Panc1 (cell line): ENCODE measurements around the gene TMEM185B. TPM values are rescaled to one million over a fixed set of nuclear protein-coding genes. Genes with fewer than 3 reads are reported as not detected.
A peak's percentile ranks its signal among the peaks of the same experiment; 100 is the strongest.

Experiments
- ATAC-seq: fragments of 200-7000 bp; cut with Tn5 transposase; 2 replicates; pipeline ENCODE4 v1.9.1; 2020; ENCODE audit warnings: mild to moderate bottlenecking, moderate library complexity
- BruUV-seq: library from RNA; stranded (reverse); fragments of 400-500 nt; replicated peaks from 2 replicates; lab custom pipeline; 2021; lab: Mats Ljungman, UMichigan
- CTCF ChIA-PET: fragments of 300-600 bp; sonication (Branson Sonifier 250); formaldehyde crosslinking; loops from one replicate; lab custom pipeline; 2022; ENCODE audit warnings: antibody characterized with exemption; lab: Charles Lee
- POLR2A ChIA-PET: fragments of 300-600 bp; sonication (Branson Sonifier 250); formaldehyde crosslinking; loops from one replicate; lab custom pipeline; 2022; ENCODE audit warnings: antibody characterized with exemption; lab: Charles Lee
- DNase-seq: peaks from one replicate; pipeline ENCODE4 v3.0.0-alpha.2; 2010; ENCODE audit warnings: low read depth, low spot score
- H3K27ac ChIP-seq: 2 replicates; pipeline ENCODE4 v1.5.1; 2011; ENCODE audit warnings: mild to moderate bottlenecking, low read length, inconsistent platforms
- H3K27me3 ChIP-seq: fragments of 200-500 bp; sonication (Bioruptor generic); 2 replicates; pipeline ENCODE4 v1.6.0; 2014; ENCODE audit warnings: low read length, inconsistent platforms; ENCODE audit not compliant: control insufficient read depth, insufficient read depth
- H3K36me3 ChIP-seq: fragments of 200-500 bp; sonication (Bioruptor generic); 2 replicates; pipeline ENCODE4 v1.5.1; 2014; ENCODE audit warnings: inconsistent platforms, mild to moderate bottlenecking, low read length, moderate library complexity; ENCODE audit not compliant: control insufficient read depth, insufficient read depth
- H3K4me1 ChIP-seq: 2 replicates; pipeline ENCODE4 v1.5.1; 2011; ENCODE audit warnings: inconsistent platforms, mild to moderate bottlenecking, low read length, moderate library complexity; ENCODE audit not compliant: control insufficient read depth, insufficient read depth
- H3K4me3 ChIP-seq, 2 experiments: 2 replicates each; pipeline ENCODE4 v1.5.1; 2011 to 2012; ENCODE audit warnings: low read depth in 2 of 2, low read length in 2 of 2, mild to moderate bottlenecking in 2 of 2, inconsistent platforms in 1 of 2, moderate library complexity in 1 of 2
- H3K9me3 ChIP-seq: fragments of 200-500 bp; sonication (Bioruptor generic); 2 replicates; pipeline ENCODE4 v1.5.1; 2014; ENCODE audit warnings: low read depth, mild to moderate bottlenecking, inconsistent platforms, low read length, moderate library complexity; ENCODE audit not compliant: control insufficient read depth, insufficient read depth
- POLR2AphosphoS5 ChIP-seq: IDR thresholded peaks from 2 replicates; pipeline ENCODE4 v1.6.1; 2012; ENCODE audit warnings: mild to moderate bottlenecking, low read depth, low read length, moderate library complexity
- SIN3A ChIP-seq: IDR thresholded peaks from 2 replicates; pipeline ENCODE4 v1.6.1; 2012; ENCODE audit warnings: low read depth, mild to moderate bottlenecking, low read length, moderate library complexity, borderline replicate concordance; ENCODE audit not compliant: insufficient read depth
- TCF7L2 ChIP-seq: IDR thresholded peaks from 2 replicates; pipeline ENCODE4 v1.6.1; 2011; ENCODE audit warnings: mild to moderate bottlenecking, low read depth, low read length, inconsistent platforms
- in situ Hi-C: cut with HindIII; loops from 2 replicates; pipeline ENCODE4 v1.10.0; 2016; ENCODE audit warnings: low sequenced_read_pairs, low pct_unique_long_range_greater_than_20kb
- intact Hi-C: fragments of 100-400 bp; cut with micrococcal nuclease; formaldehyde crosslinking; loops from one replicate; pipeline ENCODE4 v1.10.0; 2022; ENCODE audit not compliant: unreplicated experiment
- total RNA-seq: library from RNA; stranded (reverse); gene quantifications from one replicate; pipeline ENCODE4 v1.2.1, GENCODE V29; 2021; ENCODE audit not compliant: unreplicated experiment
- TF ChIP-seq, protein P1 (sequence below): fragments of 450-650 bp; IDR thresholded peaks from 2 replicates; pipeline ENCODE4 v1.5.1; 2017; ENCODE audit warnings: mild to moderate bottlenecking
- TF ChIP-seq, protein P2 (sequence below), 2 experiments: IDR thresholded peaks; 2 replicates each; pipeline ENCODE4 v1.6.1; 2011 to 2012; ENCODE audit warnings: low read depth in 2 of 2, control low read depth in 1 of 2, low read length in 1 of 2, mild to moderate bottlenecking in 1 of 2, moderate library complexity in 1 of 2; ENCODE audit not compliant: insufficient read depth in 1 of 2

The TMEM185B gene
- total RNA-seq, 1 experiment from 2014 or later, result 54.6 TPM

DNA sequence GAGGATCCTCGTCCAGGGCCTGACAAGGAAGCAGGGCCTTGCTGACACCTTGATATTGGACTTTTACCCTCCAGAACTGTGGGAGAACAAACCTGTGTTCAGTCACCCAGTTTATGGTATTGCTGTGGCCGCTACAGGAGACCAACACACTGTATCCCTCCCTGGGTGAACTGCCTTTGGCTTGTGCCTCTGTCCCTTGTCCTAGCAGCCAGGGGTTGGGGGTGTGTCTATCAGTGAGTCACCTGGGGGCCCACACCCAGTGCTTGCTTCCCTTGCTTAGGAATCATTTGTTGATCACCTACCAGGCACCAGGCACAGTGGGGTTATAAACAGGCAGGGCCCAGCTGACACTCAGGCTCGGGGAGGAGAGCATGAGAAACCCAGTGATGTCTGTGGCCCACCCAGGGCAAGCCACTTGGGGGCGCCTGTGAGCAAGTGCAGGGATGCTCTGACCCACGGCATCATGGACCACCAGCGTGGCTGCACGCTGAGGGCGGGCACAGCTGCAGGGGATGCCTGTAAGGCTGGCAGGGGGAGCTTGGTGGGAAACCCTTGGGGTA lies 17.1 kb downstream of the TMEM185B start:
- Histone ChIP-seq H3K4me1 (no peaks in the 10 kb centered on the region), H3K27ac (no peak overlapping the region), H3K36me3 (no peaks in the 10 kb centered on the region), H3K9me3 (no peaks in the 10 kb centered on the region), H3K4me3 (no peak overlapping the region), H3K27me3 (no peaks in the 10 kb centered on the region)
- ATAC-seq (peak; percentile 48; the same call in 1 of the 2 replicates), DNase-seq (no peak)
- POLR2A ChIA-PET, result no interaction called here
- intact Hi-C loops (no loop called here), in situ Hi-C loops (no loop called here)
- no TSS peak for BruUV-seq
- CTCF ChIA-PET, result no interaction called here
- TF ChIP-seq, protein P1, sequence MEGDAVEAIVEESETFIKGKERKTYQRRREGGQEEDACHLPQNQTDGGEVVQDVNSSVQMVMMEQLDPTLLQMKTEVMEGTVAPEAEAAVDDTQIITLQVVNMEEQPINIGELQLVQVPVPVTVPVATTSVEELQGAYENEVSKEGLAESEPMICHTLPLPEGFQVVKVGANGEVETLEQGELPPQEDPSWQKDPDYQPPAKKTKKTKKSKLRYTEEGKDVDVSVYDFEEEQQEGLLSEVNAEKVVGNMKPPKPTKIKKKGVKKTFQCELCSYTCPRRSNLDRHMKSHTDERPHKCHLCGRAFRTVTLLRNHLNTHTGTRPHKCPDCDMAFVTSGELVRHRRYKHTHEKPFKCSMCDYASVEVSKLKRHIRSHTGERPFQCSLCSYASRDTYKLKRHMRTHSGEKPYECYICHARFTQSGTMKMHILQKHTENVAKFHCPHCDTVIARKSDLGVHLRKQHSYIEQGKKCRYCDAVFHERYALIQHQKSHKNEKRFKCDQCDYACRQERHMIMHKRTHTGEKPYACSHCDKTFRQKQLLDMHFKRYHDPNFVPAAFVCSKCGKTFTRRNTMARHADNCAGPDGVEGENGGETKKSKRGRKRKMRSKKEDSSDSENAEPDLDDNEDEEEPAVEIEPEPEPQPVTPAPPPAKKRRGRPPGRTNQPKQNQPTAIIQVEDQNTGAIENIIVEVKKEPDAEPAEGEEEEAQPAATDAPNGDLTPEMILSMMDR, result peak; percentile 73
- TF ChIP-seq POLR2AphosphoS5, result no peak

DNA sequence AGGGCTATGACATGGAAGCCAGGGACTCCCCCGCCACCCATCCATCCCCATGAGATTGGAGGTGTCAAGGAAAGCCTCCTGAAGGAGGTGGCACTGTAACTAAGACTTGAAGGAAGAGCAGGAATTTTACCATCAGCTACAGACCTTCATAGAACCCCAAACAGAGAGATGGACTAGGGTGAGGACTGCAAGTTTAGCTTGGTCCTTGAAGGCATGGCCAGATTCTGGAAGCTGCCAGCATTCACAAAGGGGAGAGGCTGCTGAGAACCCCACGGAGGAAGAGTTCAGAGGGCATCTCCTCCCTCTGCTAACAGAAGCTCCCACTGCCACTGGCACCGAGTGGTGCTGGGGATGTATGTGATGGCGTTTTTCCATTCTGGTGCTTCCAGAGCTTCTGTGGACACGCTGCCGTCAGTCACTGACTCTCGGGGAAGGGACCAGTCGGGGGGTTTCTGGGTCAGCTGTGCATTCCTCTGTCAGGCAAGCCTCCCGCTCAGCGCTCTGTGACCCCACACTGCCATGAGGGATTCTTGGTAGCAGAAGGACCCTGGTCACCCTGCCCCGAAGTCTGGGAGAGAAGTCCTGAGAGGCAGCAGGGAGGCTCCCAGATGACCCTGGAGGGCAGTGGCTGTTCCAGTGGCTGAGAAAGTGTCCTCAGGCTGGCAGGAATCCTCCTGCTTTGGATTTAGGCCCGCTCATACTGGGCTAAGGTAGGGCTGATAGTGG lies 18.1 kb downstream of the TMEM185B start:
- no peak for DNase-seq
- no peak overlapping the region for H3K4me3 ChIP-seq
- ChIA-PET CTCF (no interaction called here), POLR2A (no interaction called here)
- H3K4me1 ChIP-seq, result no peaks in the 10 kb centered on the region
- no peak overlapping the region for H3K27ac ChIP-seq
- no peaks in the 10 kb centered on the region for H3K27me3 ChIP-seq
- ATAC-seq, result no peak
- in situ Hi-C loops (no loop called here), intact Hi-C loops (no loop called here)
- H3K36me3 ChIP-seq, result no peaks in the 10 kb centered on the region
- no TSS peak for BruUV-seq
- no peaks in the 10 kb centered on the region for H3K9me3 ChIP-seq
- TF ChIP-seq TCF7L2 (no peak), SIN3A (no peak), POLR2AphosphoS5 (no peak)
- TF ChIP-seq, protein P1, result no peak
- TF ChIP-seq, protein P2, sequence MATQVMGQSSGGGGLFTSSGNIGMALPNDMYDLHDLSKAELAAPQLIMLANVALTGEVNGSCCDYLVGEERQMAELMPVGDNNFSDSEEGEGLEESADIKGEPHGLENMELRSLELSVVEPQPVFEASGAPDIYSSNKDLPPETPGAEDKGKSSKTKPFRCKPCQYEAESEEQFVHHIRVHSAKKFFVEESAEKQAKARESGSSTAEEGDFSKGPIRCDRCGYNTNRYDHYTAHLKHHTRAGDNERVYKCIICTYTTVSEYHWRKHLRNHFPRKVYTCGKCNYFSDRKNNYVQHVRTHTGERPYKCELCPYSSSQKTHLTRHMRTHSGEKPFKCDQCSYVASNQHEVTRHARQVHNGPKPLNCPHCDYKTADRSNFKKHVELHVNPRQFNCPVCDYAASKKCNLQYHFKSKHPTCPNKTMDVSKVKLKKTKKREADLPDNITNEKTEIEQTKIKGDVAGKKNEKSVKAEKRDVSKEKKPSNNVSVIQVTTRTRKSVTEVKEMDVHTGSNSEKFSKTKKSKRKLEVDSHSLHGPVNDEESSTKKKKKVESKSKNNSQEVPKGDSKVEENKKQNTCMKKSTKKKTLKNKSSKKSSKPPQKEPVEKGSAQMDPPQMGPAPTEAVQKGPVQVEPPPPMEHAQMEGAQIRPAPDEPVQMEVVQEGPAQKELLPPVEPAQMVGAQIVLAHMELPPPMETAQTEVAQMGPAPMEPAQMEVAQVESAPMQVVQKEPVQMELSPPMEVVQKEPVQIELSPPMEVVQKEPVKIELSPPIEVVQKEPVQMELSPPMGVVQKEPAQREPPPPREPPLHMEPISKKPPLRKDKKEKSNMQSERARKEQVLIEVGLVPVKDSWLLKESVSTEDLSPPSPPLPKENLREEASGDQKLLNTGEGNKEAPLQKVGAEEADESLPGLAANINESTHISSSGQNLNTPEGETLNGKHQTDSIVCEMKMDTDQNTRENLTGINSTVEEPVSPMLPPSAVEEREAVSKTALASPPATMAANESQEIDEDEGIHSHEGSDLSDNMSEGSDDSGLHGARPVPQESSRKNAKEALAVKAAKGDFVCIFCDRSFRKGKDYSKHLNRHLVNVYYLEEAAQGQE (IDR thresholded peaks at IDR 0.05; ENCODE audit: insufficient read depth in 1 of 2, low read depth in 2 of 2, low read length in 1 of 2), result no peak
